Amniotic epithelial cell (primary cell): ENCODE measurements around the gene MMRN1.

Experiments used
- DNase-seq: peaks from one replicate; pipeline ENCODE4 v3.0.0-alpha.2; 2010; ENCODE audit warnings: low read depth

The MMRN1 gene

GRCh38 chr4:89914609-89915550 is 20.2 kb downstream of the MMRN1 start:
- DNase-seq, result peak; percentile 83

- DNase-seq, result peak; percentile 36
Observed at GRCh38 chr4:89915937-89916336, 21.3 kb downstream of the MMRN1 start.

GRCh38 chr4:89922848-89923416 is 28.3 kb downstream of the MMRN1 start:
- no peak for DNase-seq

GRCh38 chr4:89928838-89929237 is 34.2 kb downstream of the MMRN1 start:
- DNase-seq, result no peak

GRCh38 chr4:89929425-89930159 is 34.9 kb downstream of the MMRN1 start:
- DNase-seq, result peak; percentile 25

- no peak for DNase-seq
Observed at GRCh38 chr4:89939546-89939945, 44.9 kb downstream of the MMRN1 start.

- no peak for DNase-seq
Observed at GRCh38 chr4:89939994-89940393, 45.3 kb downstream of the MMRN1 start.

- no peak for DNase-seq
Observed at GRCh38 chr4:89942811-89943210, 48.2 kb downstream of the MMRN1 start.

GRCh38 chr4:89949782-89950387 is 55.2 kb downstream of the MMRN1 start:
- no peak for DNase-seq

- DNase-seq, result no peak
Observed at GRCh38 chr4:89952458-89952857, 57.8 kb downstream of the MMRN1 start.

- no peak for DNase-seq
Observed at GRCh38 chr4:89954906-89955695, 60.4 kb downstream of the MMRN1 start.

- no peak for DNase-seq
Observed at GRCh38 chr4:89957046-89957926, 62.6 kb downstream of the MMRN1 start.

- DNase-seq, result no peak
Observed at GRCh38 chr4:89981789-89982334, 87.2 kb downstream of the MMRN1 start.

GRCh38 chr4:89988268-89988667 is 93.6 kb downstream of the MMRN1 start:
- DNase-seq, result no peak

- no peak for DNase-seq
Observed at GRCh38 chr4:89992744-89993143, 98.1 kb downstream of the MMRN1 start.

GRCh38 chr4:89994176-89994873 is 99.7 kb downstream of the MMRN1 start:
- DNase-seq, result no peak

- no peak for DNase-seq
Observed at GRCh38 chr4:89995006-89995405, 100.4 kb downstream of the MMRN1 start.

GRCh38 chr4:89995814-89996213 is 101.2 kb downstream of the MMRN1 start:
- no peak for DNase-seq

- DNase-seq, result no peak
Observed at GRCh38 chr4:89997171-89997704, 102.6 kb downstream of the MMRN1 start.
